AG09309 (cell line): ENCODE measurements around the gene GNPTG.

Experiments used
- DNase-seq: peaks from one replicate; pipeline ENCODE4 v3.0.0-alpha.2; 2010; ENCODE audit warnings: low read depth
- H3K4me3 ChIP-seq: 2 replicates; pipeline ENCODE4 v1.5.1; 2011; ENCODE audit warnings: mild to moderate bottlenecking, low read depth, low read length, moderate library complexity; ENCODE audit not compliant: control insufficient read depth
- CTCF ChIP-seq: IDR thresholded peaks from 2 replicates; pipeline ENCODE4 v1.5.1; 2011; ENCODE audit warnings: mild to moderate bottlenecking, low read depth, low read length, inconsistent platforms; ENCODE audit not compliant: insufficient read depth, control insufficient read depth; ENCODE audit errors: missing control alignments

GNPTG gene

DNA sequence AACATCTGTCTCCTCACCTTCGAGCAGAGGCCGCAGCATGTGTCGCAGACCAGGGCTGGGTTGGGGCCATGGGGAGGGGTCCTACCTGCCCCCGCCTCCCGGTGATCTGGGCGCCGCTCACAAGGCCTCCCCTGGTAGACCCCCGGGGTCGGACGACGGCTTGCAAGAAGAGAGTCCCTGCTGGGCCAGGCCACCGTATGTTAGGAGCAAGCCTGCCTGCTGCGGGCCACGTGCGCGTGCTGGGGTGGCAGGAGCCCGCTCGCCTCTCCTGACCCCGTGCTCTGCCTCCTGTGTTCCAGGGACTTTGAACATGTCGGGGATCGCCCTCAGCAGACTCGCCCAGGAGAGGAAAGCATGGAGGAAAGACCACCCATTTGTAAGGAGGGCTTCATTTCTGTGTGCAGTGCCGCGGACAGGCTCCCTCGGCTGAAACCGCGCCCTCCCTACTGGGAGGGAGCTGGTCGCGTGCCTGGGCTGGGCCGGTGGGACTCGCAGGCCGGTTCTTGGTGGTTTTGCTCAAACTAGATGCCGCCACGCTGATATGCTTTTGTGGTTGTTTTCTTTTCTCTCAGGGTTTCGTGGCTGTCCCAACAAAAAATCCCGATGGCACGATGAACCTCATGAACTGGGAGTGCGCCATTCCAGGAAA lies 37.9 kb upstream of the GNPTG start:
- TF ChIP-seq CTCF, result no peak

DNA sequence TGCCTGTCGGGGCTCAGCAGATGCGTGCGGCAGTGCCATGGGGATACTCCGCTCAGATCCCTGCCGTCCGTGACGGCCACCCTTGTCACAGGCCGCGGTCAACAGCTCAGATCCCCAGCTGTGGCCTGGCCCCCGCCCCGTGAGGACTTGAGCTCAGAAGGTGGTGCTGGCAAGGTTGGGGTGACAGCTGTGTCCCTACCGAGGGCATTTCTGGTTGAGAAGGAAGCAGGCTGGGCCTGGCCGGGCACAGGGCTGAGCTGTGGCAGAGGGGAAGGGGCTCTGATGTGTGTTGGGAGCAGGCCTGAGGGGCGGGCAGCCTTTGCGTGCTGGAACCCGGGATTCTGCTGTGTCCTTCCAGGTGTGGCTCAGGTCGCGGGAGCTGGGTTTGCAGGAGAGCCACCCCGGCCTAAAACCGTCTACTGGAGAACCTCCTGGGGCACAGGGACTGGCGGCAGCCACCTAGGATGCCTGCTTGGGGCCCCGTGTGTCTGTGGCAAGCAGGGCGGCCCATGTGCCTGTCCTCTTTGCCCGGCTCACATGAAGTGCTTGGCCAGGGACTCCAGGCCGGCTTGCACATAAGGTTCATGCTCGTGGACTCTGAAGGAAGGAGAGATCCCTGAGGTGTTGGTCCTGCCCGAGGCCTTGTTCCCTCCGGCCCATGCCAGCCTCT lies 37.2 kb upstream of the GNPTG start:
- no peak overlapping the region for H3K4me3 ChIP-seq
- no peak for TF ChIP-seq CTCF
- DNase-seq, result no peak

More for the DNA sequence above, 37.9 kb upstream of the GNPTG start:
- no peak overlapping the region for H3K4me3 ChIP-seq
- DNase-seq, result no peak

DNA sequence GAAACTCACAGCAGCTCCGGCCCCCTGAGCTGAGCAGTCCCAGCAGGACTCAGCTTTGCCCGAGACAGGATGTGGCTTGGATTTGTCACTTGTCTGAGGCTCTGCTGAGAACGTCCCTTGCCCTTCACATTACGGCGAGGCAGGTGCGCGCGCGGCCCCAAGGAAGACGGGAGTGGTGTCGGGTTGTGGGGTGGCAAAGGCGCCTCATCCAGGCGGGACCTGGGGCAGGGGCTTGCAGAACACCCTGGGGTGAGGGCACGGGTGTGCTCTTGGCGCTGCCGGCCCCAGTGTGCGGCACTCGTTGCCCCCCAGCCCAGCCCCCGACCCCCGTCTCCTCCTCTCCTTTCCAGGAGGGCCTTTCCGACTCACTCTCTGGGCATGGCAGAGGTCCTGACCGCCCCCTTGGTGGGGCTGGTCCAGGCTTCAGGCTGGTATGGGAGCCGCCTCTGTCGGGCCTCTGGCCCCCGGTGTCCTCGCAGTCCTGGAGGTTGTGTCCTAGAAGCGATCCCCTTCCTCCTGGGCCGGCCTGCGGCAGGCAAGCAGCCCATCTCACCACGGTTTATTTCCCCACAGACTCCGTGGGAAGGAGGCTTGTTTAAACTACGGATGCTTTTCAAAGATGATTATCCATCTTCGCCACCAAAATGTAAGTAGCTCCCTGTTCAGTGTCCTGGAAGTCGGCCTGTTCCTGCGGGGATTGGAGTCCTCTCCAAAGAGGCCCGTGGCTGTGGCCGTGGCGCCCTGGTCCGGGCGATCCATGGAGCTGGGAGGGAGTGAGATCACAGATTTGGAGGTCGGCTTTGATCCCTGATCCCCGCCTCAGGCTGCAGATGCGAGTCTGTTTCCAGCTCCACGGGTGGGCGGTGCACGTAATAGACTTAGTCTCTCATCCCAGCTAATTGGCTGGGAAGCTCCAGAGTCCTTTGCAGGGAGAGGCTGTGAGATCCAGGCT lies 36.4 kb upstream of the GNPTG start:
- no peak overlapping the region for H3K4me3 ChIP-seq
- no peak for TF ChIP-seq CTCF
- DNase-seq, result no peak

DNA sequence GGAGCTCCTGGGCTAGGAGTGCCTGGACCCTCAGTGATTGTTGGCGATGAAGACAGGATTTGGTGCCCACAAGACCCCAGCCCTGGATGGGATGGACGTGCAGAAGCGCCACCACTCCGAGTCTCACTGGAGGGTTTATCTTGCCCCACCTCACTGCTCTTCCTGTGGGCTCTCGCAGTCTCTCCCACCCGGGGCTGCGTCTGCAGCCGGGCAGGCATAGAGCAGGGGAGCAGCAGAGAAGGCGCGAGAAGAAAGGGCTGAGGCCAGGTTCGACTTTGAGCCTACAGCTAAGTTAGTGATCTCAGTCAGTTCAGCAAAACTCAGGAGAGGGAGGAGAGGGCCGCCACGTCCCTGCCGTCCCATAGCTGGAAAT lies 35.7 kb upstream of the GNPTG start:
- TF ChIP-seq CTCF, result no peak
- no peak overlapping the region for H3K4me3 ChIP-seq
- no peak for DNase-seq

- H3K4me3 ChIP-seq, result no peak overlapping the region
- TF ChIP-seq CTCF, result no peak
- DNase-seq, result no peak
Observed at GRCh38 chr16:1317479-1318267, 34.1 kb upstream of the GNPTG start.

DNA sequence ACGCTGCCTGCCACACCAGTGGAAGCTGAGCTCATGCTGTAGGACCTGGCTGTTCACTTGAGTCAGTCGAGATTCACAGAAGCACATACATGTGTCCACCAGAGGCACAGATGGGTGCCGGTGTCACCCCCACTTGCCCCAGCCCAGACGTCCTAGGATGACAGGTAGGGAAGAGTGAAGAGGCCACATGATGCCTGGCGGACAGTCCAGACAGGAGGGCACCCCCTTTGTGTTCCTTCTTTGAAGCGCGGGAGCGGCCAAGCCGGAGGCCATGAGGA lies 33.5 kb upstream of the GNPTG start:
- H3K4me3 ChIP-seq, result no peak overlapping the region
- DNase-seq, result no peak
- no peak for TF ChIP-seq CTCF
